Colon (tissue), 2 donors: ENCODE measurements around the gene BTD.
"Not testable (repeated sequence)": the region's sequence is repeated elsewhere in the genome, so short reads cannot be mapped to it uniquely, and the experiment has no call there.

Experiments
- FAIRE-seq: peaks from 2 replicates; lab custom pipeline; 2012; peaks lifted over from hg19 to GRCh38; lab: Jason Lieb, UNC
- donor health status: control.
- donor health status: control.

Gene BTD

GRCh38 chr3:15604584-15604983 lies 3.0 kb downstream of the BTD start:
- not testable (repeated sequence) for FAIRE-seq

- no peak for FAIRE-seq
Measured at GRCh38 chr3:15606434-15606891, 4.9 kb downstream of the BTD start.

- FAIRE-seq, result no peak
Measured at GRCh38 chr3:15610082-15610759, 8.7 kb downstream of the BTD start.

- no peak for FAIRE-seq
Measured at GRCh38 chr3:15611018-15611417, 9.5 kb downstream of the BTD start.

- no peak for FAIRE-seq
Measured at GRCh38 chr3:15612001-15612400, 10.5 kb downstream of the BTD start.

GRCh38 chr3:15614958-15615357 lies 13.4 kb downstream of the BTD start:
- FAIRE-seq, result no peak

GRCh38 chr3:15616053-15616452 lies 14.5 kb downstream of the BTD start:
- no peak for FAIRE-seq

GRCh38 chr3:15619659-15620464 lies 18.3 kb downstream of the BTD start:
- not testable (repeated sequence) for FAIRE-seq

- FAIRE-seq, result no peak
Measured at GRCh38 chr3:15623535-15624440, 22.2 kb downstream of the BTD start.

GRCh38 chr3:15628967-15629366 lies 27.4 kb downstream of the BTD start:
- no peak for FAIRE-seq

- no peak for FAIRE-seq
Measured at GRCh38 chr3:15629860-15630597, 28.5 kb downstream of the BTD start.

GRCh38 chr3:15630646-15631350 lies 29.3 kb downstream of the BTD start:
- no peak for FAIRE-seq

- FAIRE-seq, result no peak
Measured at GRCh38 chr3:15631426-15632211, 30.1 kb downstream of the BTD start.

GRCh38 chr3:15632212-15632580 lies 30.7 kb downstream of the BTD start:
- FAIRE-seq, result no peak

- FAIRE-seq, result no peak
Measured at GRCh38 chr3:15633159-15633558, 31.6 kb downstream of the BTD start.

GRCh38 chr3:15633766-15634598 lies 32.4 kb downstream of the BTD start:
- no peak for FAIRE-seq

- no peak for FAIRE-seq
Measured at GRCh38 chr3:15634671-15635070, 33.1 kb downstream of the BTD start.

GRCh38 chr3:15635121-15635661 lies 33.6 kb downstream of the BTD start:
- FAIRE-seq, result no peak

- FAIRE-seq, result no peak
Measured at GRCh38 chr3:15636028-15636709, 34.6 kb downstream of the BTD start.
